Keratinocyte (primary cell): ENCODE measurements around the gene C19orf25. TPM values are rescaled to one million over a fixed set of nuclear protein-coding genes. Genes with fewer than 3 reads are reported as not detected.

Experiments
- DNase-seq: peaks from one replicate; pipeline ENCODE4 v3.0.0-alpha.2; 2011; ENCODE audit warnings: low read depth, missing footprints, low spot score
- FAIRE-seq: peaks from 2 replicates; lab custom pipeline; 2011; peaks lifted over from hg19 to GRCh38; lab: Jason Lieb, UNC
- H2AFZ ChIP-seq: 2 replicates; pipeline ENCODE4 v1.6.0; 2012; ENCODE audit warnings: low read length, control low read depth, inconsistent platforms; ENCODE audit not compliant: control insufficient read depth
- H3K27ac ChIP-seq: 2 replicates; pipeline ENCODE4 v1.5.1; 2011; ENCODE audit warnings: low read length; ENCODE audit not compliant: control insufficient read depth, insufficient read depth
- H3K27me3 ChIP-seq: 3 replicates; pipeline ENCODE4 v1.6.0; 2011; ENCODE audit warnings: low read length; ENCODE audit not compliant: control insufficient read depth, insufficient read depth; ENCODE audit errors: extremely low read depth
- H3K36me3 ChIP-seq, 2 experiments: 2 replicates in 1 of 2; 3 replicates in 1 of 2; pipeline ENCODE4 v1.5.1; 2011; ENCODE audit warnings: low read length in 2 of 2, mild to moderate bottlenecking in 1 of 2; ENCODE audit not compliant: control insufficient read depth in 2 of 2, insufficient read depth in 2 of 2; ENCODE audit errors: extremely low read depth in 1 of 2
- H3K4me1 ChIP-seq: 3 replicates; pipeline ENCODE4 v1.5.1; 2011; ENCODE audit warnings: low read length; ENCODE audit not compliant: control insufficient read depth, insufficient read depth; ENCODE audit errors: extremely low read depth
- H3K4me2 ChIP-seq: 3 replicates; pipeline ENCODE4 v1.6.0; 2011; ENCODE audit warnings: low read depth, low read length; ENCODE audit not compliant: control insufficient read depth, insufficient read depth; ENCODE audit errors: extremely low read depth
- H3K4me3 ChIP-seq, 3 experiments: fragments of 200-600 bp in 1 of 3; sonication (generic) in 1 of 3; 2 replicates in 2 of 3; 3 replicates in 1 of 3; pipeline ENCODE4 v1.5.1; 2011 to 2016; ENCODE audit warnings: low read length in 3 of 3, mild to moderate bottlenecking in 3 of 3, control low read depth in 2 of 3, inconsistent platforms in 1 of 3, low read depth in 1 of 3, mixed read lengths in 1 of 3, mixed run types in 1 of 3, moderate library complexity in 1 of 3; ENCODE audit not compliant: control insufficient read depth in 2 of 3, insufficient read depth in 2 of 3; ENCODE audit errors: extremely low read depth in 1 of 3
- H3K79me2 ChIP-seq: 2 replicates; pipeline ENCODE4 v1.6.0; 2012; ENCODE audit warnings: low read length; ENCODE audit not compliant: control insufficient read depth, insufficient read depth
- H3K9ac ChIP-seq: 3 replicates; pipeline ENCODE4 v1.6.0; 2011; ENCODE audit warnings: low read length; ENCODE audit not compliant: control insufficient read depth, insufficient read depth; ENCODE audit errors: extremely low read depth
- H3K9me1 ChIP-seq: 3 replicates; pipeline ENCODE4 v1.6.0; 2011; ENCODE audit warnings: low read length; ENCODE audit not compliant: control insufficient read depth, insufficient read depth; ENCODE audit errors: extremely low read depth
- H3K9me3 ChIP-seq: 2 replicates; pipeline ENCODE4 v1.5.1; 2012; ENCODE audit warnings: low read depth, low read length; ENCODE audit not compliant: control insufficient read depth
- H4K20me1 ChIP-seq: 3 replicates; pipeline ENCODE4 v1.6.0; 2011; ENCODE audit warnings: low read length; ENCODE audit not compliant: control insufficient read depth, insufficient read depth; ENCODE audit errors: extremely low read depth
- CTCF ChIP-seq, 3 experiments: IDR thresholded peaks in 1 of 3; conservative IDR thresholded peaks in 1 of 3; optimal IDR thresholded peaks in 1 of 3; 2 replicates in 2 of 3; 3 replicates in 1 of 3; pipeline versions ENCODE3 to v1.5.1; 2011; ENCODE audit warnings: low read length in 3 of 3, mild to moderate bottlenecking in 3 of 3, moderate library complexity in 2 of 3, control low read depth in 1 of 3, inconsistent platforms in 1 of 3; ENCODE audit not compliant: insufficient read depth in 2 of 3; ENCODE audit errors: extremely low read depth in 1 of 3
- EZH2 ChIP-seq: IDR thresholded peaks from one replicate; pipeline ENCODE4 v1.6.1; 2012; ENCODE audit warnings: inconsistent platforms, mild to moderate bottlenecking, low read length, moderate library complexity
- dilution Hi-C: fragments of 300-500 bp; cut with MboI; formaldehyde crosslinking; loops from one replicate; pipeline ENCODE4 v1.7.0; 2020; ENCODE audit warnings: low sequenced_read_pairs; ENCODE audit not compliant: extremely low pct_ligation_motif_present
- polyA plus RNA-seq, 5 experiments: library from polyadenylated mRNA; depleted of rRNA in 3 of 5; stranded (reverse) in 3 of 5; stranded (forward) in 1 of 5; unstranded in 1 of 5; fragments of >200 nt; gene quantifications; 1 replicate in 1 of 5; 2 replicates in 3 of 5; 3 replicates in 1 of 5; pipeline versions ENCODE4 v1.2.1 to v1.2.3, GENCODE V29; 2011 to 2012; ENCODE audit warnings: missing spikeins in 2 of 5, low read depth in 1 of 5, low replicate concordance in 1 of 5

Gene C19orf25
- polyA plus RNA-seq, 1 donor (not counting 4 experiments of a cell fraction or from before 2014, with no cell fraction given): 11.2 TPM

DNA sequence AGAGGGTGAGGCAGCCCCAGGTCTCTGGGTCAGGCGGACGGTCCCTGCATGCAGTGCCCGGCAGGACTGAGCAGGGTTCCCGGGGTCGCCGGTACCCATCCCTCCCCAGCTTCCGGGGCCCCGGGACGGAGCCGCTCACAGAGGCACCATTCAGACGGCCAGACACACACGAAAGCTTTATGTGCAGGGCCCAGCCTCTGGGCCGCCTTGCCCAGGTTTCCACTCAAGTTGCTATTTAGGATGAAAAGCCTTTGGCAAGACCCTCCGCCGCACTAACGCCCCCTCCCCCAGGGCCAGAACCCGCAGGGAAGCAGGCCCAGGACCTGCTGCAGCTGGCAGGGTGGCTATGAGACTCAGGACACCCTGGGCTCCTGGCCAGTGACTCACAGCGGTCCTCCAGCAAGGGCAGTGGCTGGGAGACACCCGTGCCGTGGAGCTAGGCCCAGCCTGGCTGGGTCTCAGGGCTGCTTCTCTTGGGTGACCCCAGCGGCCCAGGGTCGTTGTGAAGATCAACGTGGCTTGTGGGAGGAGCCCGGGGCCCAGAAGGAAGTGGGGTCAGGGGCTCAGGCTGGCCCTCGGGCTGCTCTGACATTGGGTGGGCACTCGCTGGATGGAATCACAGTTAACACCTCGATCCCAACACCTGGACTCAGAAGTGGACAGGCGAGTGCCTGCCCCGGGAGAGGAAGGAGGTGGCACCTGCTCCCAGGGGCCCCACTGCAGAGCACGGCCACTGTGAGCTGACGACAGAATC lies 4.8 kb downstream of the C19orf25 start:
- Histone ChIP-seq H3K79me2 (peaks cover 26% of the 10 kb centered on the region), H3K4me2 (no peak overlapping the region), H3K27ac (no peak overlapping the region), H3K27me3 (peaks cover 19% of the 10 kb centered on the region), H2AFZ (no peak overlapping the region), H4K20me1 (peaks cover 9% of the 10 kb centered on the region), H3K9ac (no peak overlapping the region), H3K4me3 (no peak overlapping the region), H3K36me3 (peaks cover 5 to 15% of the 10 kb centered on the region in 2 experiments), H3K4me1 (peaks cover 19% of the 10 kb centered on the region), H3K9me1 (peaks cover 8% of the 10 kb centered on the region), H3K9me3 (no peaks in the 10 kb centered on the region)
- DNase-seq: no peak
- no peak for FAIRE-seq
- TF ChIP-seq CTCF (optimal IDR thresholded peaks at IDR 0.05 in 1 of 3, IDR thresholded peaks at IDR 0.05 in 1 of 3, conservative IDR thresholded peaks at IDR 0.05 in 1 of 3; ENCODE audit: extremely low read depth in 1 of 3, insufficient read depth in 2 of 3, low read length in 3 of 3) (no peak), EZH2 (no peak)
- dilution Hi-C loops: no loop called here

DNA sequence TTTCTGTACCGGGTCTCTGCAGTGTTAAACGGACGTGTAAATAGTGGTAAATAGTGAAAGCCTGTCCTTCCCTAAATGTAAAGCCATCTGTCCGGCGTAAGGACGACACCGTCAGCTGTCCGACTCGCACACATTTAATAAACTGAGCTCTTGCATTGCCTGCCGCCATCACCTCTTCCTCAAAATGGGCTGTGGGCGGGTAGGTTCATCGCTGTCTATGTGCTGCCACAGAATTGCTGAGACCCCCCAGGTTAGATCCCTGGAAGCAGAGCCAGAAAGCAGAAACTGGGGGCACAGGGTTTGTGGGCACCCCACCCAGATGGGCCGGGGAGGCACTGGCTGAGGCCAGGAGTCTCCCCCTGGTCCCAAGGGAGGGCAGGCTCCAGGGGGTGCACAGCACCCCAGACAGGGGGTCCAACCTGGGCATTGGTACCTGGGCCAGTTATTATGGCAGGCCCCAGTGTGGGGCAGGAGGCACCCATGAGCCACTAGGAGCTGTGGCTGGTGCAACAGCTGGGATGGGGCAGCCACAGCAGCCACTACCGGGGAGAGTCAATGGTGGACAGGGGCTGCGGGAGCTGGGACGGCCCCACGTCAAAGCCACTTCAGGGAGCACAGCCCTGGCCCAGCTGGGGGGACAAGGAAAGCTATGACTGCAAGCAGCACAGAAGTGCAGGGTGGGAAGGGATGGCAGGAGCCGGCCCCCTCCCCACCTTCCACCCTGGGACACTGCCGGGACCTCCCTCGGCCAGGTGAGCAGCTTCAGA lies 5.7 kb downstream of the C19orf25 start:
- H3K27ac ChIP-seq: no peak overlapping the region
- no peak for FAIRE-seq
- H2AFZ ChIP-seq: no peak overlapping the region
- H3K4me3 ChIP-seq: no peak overlapping the region
- H3K79me2 ChIP-seq: peaks cover 20% of the 10 kb centered on the region
- dilution Hi-C loops: no loop called here
- H3K4me2 ChIP-seq: no peak overlapping the region
- no peak for DNase-seq
- H3K9ac ChIP-seq: no peak overlapping the region
- peaks cover 8% of the 10 kb centered on the region for H3K9me1 ChIP-seq
- H3K9me3 ChIP-seq: no peaks in the 10 kb centered on the region
- peaks cover 25% of the 10 kb centered on the region for H3K27me3 ChIP-seq
- no peak for TF ChIP-seq CTCF (optimal IDR thresholded peaks at IDR 0.05 in 1 of 3, IDR thresholded peaks at IDR 0.05 in 1 of 3, conservative IDR thresholded peaks at IDR 0.05 in 1 of 3; ENCODE audit: extremely low read depth in 1 of 3, insufficient read depth in 2 of 3, low read length in 3 of 3)
- TF ChIP-seq EZH2: no peak
- H4K20me1 ChIP-seq: peaks cover 9% of the 10 kb centered on the region
- peaks cover 18% of the 10 kb centered on the region for H3K4me1 ChIP-seq
- peaks cover 5 to 15% of the 10 kb centered on the region in 2 experiments for H3K36me3 ChIP-seq
